Neural cell (in vitro differentiated cells): ENCODE data around the gene RNU1-3.

Experiments used
- EP300 ChIP-seq: fragments of 450-650 bp; conservative IDR thresholded peaks from 2 replicates; pipeline ENCODE4 v1.6.1; 2014; ENCODE audit warnings: antibody characterized with exemption, mild to moderate bottlenecking, moderate library complexity; ENCODE audit not compliant: poor library complexity, severe bottlenecking
- EZH2 ChIP-seq: fragments of 200-600, 300-800 bp; shearing (Covaris generic), sonication (generic); IDR thresholded peaks from 2 replicates; pipeline ENCODE4 v1.6.1; 2014; ENCODE audit warnings: antibody characterized with exemption, low read length, borderline replicate concordance, mild to moderate bottlenecking; ENCODE audit not compliant: insufficient read depth, poor library complexity, severe bottlenecking
- MXI1 ChIP-seq: fragments of 450-650 bp; conservative IDR thresholded peaks from 2 replicates; pipeline ENCODE4 v1.6.1; 2014; ENCODE audit warnings: antibody characterized with exemption, mild to moderate bottlenecking; ENCODE audit not compliant: poor library complexity, severe bottlenecking
- POLR2AphosphoS5 ChIP-seq: IDR thresholded peaks from 2 replicates; pipeline ENCODE4 v1.6.1; 2012
- REST ChIP-seq: IDR thresholded peaks from 2 replicates; pipeline ENCODE4 v1.6.1; 2012; ENCODE audit warnings: borderline replicate concordance
- SMC3 ChIP-seq: fragments of 450-650 bp; conservative IDR thresholded peaks from 2 replicates; pipeline ENCODE4 v1.6.1; 2014; ENCODE audit warnings: antibody characterized with exemption, mild to moderate bottlenecking, moderate library complexity; ENCODE audit not compliant: poor library complexity
- TF ChIP-seq, protein P1 (sequence below): fragments of 450-650 bp; IDR thresholded peaks from 2 replicates; pipeline ENCODE4 v1.5.1; 2014; ENCODE audit warnings: antibody characterized with exemption, mild to moderate bottlenecking, moderate library complexity; ENCODE audit not compliant: poor library complexity, severe bottlenecking

- no peak for TF ChIP-seq SMC3
- TF ChIP-seq, protein P1, sequence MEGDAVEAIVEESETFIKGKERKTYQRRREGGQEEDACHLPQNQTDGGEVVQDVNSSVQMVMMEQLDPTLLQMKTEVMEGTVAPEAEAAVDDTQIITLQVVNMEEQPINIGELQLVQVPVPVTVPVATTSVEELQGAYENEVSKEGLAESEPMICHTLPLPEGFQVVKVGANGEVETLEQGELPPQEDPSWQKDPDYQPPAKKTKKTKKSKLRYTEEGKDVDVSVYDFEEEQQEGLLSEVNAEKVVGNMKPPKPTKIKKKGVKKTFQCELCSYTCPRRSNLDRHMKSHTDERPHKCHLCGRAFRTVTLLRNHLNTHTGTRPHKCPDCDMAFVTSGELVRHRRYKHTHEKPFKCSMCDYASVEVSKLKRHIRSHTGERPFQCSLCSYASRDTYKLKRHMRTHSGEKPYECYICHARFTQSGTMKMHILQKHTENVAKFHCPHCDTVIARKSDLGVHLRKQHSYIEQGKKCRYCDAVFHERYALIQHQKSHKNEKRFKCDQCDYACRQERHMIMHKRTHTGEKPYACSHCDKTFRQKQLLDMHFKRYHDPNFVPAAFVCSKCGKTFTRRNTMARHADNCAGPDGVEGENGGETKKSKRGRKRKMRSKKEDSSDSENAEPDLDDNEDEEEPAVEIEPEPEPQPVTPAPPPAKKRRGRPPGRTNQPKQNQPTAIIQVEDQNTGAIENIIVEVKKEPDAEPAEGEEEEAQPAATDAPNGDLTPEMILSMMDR: no peak
- TF ChIP-seq EP300: no peak
- TF ChIP-seq REST: no peak
- no peak for TF ChIP-seq POLR2AphosphoS5
- TF ChIP-seq MXI1: no peak
- no peak for TF ChIP-seq EZH2
Measured at GRCh38 chr1:16628361-16629111, 38.2 kb downstream of the RNU1-3 start.
